HepG2 (cell line): Measurements from ENCODE around the gene RTRAF. TPM values are rescaled to one million over a fixed set of nuclear protein-coding genes. Genes with fewer than 3 reads are reported as not detected.
A peak's percentile ranks its signal among the peaks of the same experiment; 100 is the strongest.

Experiments
- ATM ChIP-seq: fragments of 450-650 bp; IDR thresholded peaks from 2 replicates; pipeline ENCODE4 v1.7.1; 2017; ENCODE audit warnings: mild to moderate bottlenecking, borderline replicate concordance
- HDAC2 ChIP-seq: sonication (generic); formaldehyde crosslinking; IDR thresholded peaks from 2 replicates; pipeline ENCODE4 v1.4.0; 2020; ENCODE audit warnings: missing genetic modification reagents
- HNRNPH1 ChIP-seq: fragments of 200-400 bp; formaldehyde crosslinking; optimal IDR thresholded peaks from 2 replicates; pipeline ENCODE3; 2017; ENCODE audit warnings: mild to moderate bottlenecking, low read depth, low read length
- IRX3 ChIP-seq: sonication (generic); formaldehyde crosslinking; IDR thresholded peaks from 2 replicates; pipeline ENCODE4 v1.8.1; 2023; ENCODE audit warnings: mild to moderate bottlenecking, low read depth, missing genetic modification reagents, borderline replicate concordance
- MEIS2 ChIP-seq: sonication (generic); formaldehyde crosslinking; IDR thresholded peaks from 2 replicates; pipeline ENCODE4 v1.9.0; 2021; ENCODE audit warnings: mild to moderate bottlenecking, missing genetic modification reagents
- MXD1 ChIP-seq: sonication (generic); formaldehyde crosslinking; IDR thresholded peaks from 2 replicates; pipeline ENCODE4 v1.4.0; 2020; ENCODE audit warnings: mild to moderate bottlenecking, missing genetic modification reagents
- MXD4 ChIP-seq: IDR thresholded peaks from 2 replicates; pipeline ENCODE4 v1.6.1; 2016; ENCODE audit warnings: mild to moderate bottlenecking, missing biosample characterization, missing genetic modification reagents
- RFXAP ChIP-seq: sonication (generic); formaldehyde crosslinking; IDR thresholded peaks from 2 replicates; pipeline ENCODE4 v1.4.0; 2020; ENCODE audit warnings: missing genetic modification reagents, borderline replicate concordance
- SNAPC2 ChIP-seq: sonication (generic); formaldehyde crosslinking; IDR thresholded peaks from 2 replicates; pipeline ENCODE4 v1.8.1; 2022; ENCODE audit warnings: mild to moderate bottlenecking, missing genetic modification reagents
- SRY ChIP-seq: sonication (generic); formaldehyde crosslinking; IDR thresholded peaks from 2 replicates; pipeline ENCODE4 v1.8.0; 2022; ENCODE audit warnings: mild to moderate bottlenecking, missing genetic modification reagents
- YY1 ChIP-seq: IDR thresholded peaks from 2 replicates; pipeline ENCODE4 v1.6.1; 2011; ENCODE audit warnings: low read length, low read depth, moderate library complexity, mild to moderate bottlenecking; ENCODE audit not compliant: insufficient read depth, insufficient replicate concordance
- ZBTB26 ChIP-seq: IDR thresholded peaks from 2 replicates; pipeline ENCODE4 v1.6.1; 2016; ENCODE audit warnings: missing compliant biosample characterization, missing genetic modification reagents, borderline replicate concordance
- ZNF703 ChIP-seq: sonication (generic); formaldehyde crosslinking; IDR thresholded peaks from 2 replicates; pipeline ENCODE4 v1.5.1; 2020; ENCODE audit warnings: missing genetic modification reagents, mild to moderate bottlenecking, moderate library complexity, borderline replicate concordance
- ZNF746 ChIP-seq: sonication (generic); formaldehyde crosslinking; IDR thresholded peaks from 2 replicates; pipeline ENCODE4 v1.8.0; 2022; ENCODE audit warnings: mild to moderate bottlenecking, missing genetic modification reagents
- polyA plus RNA-seq, 8 experiments: library from polyadenylated mRNA; depleted of rRNA in 3 of 8; stranded (reverse) in 7 of 8; unstranded in 1 of 8; fragments of >200 nt; fragmentation: Illumina TruSeq in 4 of 8; extraction: Trizol in 4 of 8; gene quantifications; 2 replicates each; pipeline versions ENCODE4 v1.2.1 to v1.2.3, GENCODE V29; 2011 to 2016; ENCODE audit warnings: low read depth in 4 of 8, missing spikeins in 1 of 8, mixed read lengths in 1 of 8; ENCODE audit not compliant: insufficient read depth in 1 of 8
- total RNA-seq, 5 experiments: library from RNA; depleted of rRNA; stranded (reverse); fragments of >200 nt; fragmentation: Illumina TruSeq; extraction: Trizol; gene quantifications; 2 replicates each; pipeline ENCODE4 v1.2.3, GENCODE V29; 2016; ENCODE audit warnings: low read depth in 1 of 5
- TF ChIP-seq, protein P1 (sequence below): sonication (generic); formaldehyde crosslinking; IDR thresholded peaks from 2 replicates; pipeline ENCODE4 v1.4.0; 2020; ENCODE audit warnings: mild to moderate bottlenecking, missing genetic modification reagents
- TF ChIP-seq, protein P2 (sequence below): sonication (generic); formaldehyde crosslinking; IDR thresholded peaks from 2 replicates; pipeline ENCODE4 v1.5.0; 2020; ENCODE audit warnings: mild to moderate bottlenecking, missing genetic modification reagents, borderline replicate concordance

Gene RTRAF
- total and polyA plus RNA-seq, 2 of the 13 experiments (the other 11 are each of a cell fraction or from before 2014, with no cell fraction given): 137 to 258 TPM

GRCh38 chr14:51989293-51990234 lies at the start of gene RTRAF (continued):
- TF ChIP-seq RFXAP (CRISPR knock-in tag) (peak; percentile 41; the same call in 1 of the 2 replicates), MEIS2 (CRISPR knock-in tag) (no peak; the same call in 1 of the 2 replicates), MXD4 (CRISPR knock-in tag) (no peak), YY1 (peak; percentile 68), HDAC2 (CRISPR knock-in tag) (no peak), ZBTB26 (CRISPR knock-in tag) (peak; percentile 65; the same call in 1 of the 2 replicates), ZNF703 (CRISPR knock-in tag) (no peak; the same call in 1 of the 2 replicates), HNRNPH1 (no peak), MXD1 (CRISPR knock-in tag) (no peak; the same call in 1 of the 2 replicates), SNAPC2 (CRISPR knock-in tag) (peak; percentile 85; the same call in 1 of the 2 replicates), IRX3 (CRISPR knock-in tag) (peak; percentile 87), SRY (CRISPR knock-in tag) (peak; percentile 84), ZNF746 (peak; percentile 75; the same call in 1 of the 2 replicates), ATM (no peak)
- TF ChIP-seq, protein P1, sequence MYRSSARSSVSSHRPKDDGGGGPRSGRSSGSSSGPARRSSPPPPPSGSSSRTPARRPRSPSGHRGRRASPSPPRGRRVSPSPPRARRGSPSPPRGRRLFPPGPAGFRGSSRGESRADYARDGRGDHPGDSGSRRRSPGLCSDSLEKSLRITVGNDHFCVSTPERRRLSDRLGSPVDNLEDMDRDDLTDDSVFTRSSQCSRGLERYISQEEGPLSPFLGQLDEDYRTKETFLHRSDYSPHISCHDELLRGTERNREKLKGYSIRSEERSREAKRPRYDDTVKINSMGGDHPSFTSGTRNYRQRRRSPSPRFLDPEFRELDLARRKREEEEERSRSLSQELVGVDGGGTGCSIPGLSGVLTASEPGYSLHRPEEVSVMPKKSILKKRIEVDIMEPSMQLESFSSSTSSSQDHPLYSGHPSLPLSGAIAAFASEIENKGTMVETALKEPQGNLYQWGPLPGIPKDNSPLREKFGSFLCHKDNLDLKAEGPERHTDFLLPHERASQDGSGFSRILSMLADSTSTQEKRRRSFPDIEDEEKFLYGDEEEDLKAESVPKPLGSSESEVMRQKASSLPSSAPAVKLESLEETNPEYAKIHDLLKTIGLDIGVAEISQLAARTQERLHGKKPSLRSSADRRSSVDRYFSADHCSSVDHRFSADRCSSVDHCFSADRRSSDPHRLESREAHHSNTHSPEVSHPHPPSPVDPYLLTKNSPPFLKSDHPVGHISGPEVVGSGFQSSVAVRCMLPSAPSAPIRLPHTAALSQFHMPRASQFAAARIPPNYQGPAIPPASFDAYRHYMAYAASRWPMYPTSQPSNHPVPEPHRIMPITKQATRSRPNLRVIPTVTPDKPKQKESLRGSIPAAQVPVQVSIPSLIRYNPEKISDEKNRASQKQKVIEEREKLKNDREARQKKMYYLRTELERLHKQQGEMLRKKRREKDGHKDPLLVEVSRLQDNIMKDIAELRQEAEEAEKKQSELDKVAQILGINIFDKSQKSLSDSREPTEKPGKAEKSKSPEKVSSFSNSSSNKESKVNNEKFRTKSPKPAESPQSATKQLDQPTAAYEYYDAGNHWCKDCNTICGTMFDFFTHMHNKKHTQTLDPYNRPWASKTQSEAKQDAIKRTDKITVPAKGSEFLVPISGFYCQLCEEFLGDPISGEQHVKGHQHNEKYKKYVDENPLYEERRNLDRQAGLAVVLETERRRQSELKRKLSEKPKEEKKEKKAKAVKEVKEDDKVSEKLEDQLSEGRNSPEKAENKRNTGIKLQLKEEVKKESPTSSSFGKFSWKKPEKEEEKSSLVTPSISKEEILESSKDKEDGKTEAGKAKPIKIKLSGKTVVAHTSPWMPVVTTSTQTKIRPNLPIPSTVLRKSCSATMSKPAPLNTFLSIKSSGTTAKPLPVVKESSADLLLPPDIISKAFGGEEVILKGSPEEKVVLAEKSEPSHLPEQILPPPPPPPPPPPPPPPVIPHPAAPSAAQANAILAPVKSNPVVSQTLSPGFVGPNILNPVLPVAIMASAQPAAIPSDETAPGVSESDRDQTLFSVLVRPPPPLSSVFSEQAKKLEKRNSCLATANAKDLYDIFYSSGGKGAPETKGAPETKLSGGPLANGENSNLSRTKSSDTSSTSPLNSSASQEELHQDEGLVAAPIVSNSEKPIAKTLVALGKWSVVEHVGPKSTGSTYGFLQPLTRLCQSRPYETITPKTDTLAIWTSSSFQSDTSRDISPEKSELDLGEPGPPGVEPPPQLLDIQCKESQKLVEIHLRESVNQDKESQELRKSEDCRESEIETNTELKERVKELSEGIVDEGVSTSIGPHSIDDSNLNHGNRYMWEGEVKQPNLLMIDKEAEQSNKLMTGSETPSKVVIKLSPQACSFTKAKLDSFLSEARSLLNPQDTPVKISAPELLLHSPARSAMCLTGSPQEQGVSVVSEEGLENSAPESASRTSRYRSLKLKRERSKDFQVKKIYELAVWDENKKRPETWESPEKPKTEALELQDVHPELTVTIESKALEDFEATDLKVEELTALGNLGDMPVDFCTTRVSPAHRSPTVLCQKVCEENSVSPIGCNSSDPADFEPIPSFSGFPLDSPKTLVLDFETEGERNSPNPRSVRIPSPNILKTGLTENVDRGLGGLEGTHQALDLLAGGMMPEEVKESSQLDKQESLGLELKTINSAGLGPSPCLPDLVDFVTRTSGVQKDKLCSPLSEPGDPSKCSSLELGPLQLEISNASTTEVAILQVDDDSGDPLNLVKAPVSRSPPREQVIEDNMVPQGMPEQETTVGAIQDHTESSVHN: no peak
- TF ChIP-seq, protein P2, sequence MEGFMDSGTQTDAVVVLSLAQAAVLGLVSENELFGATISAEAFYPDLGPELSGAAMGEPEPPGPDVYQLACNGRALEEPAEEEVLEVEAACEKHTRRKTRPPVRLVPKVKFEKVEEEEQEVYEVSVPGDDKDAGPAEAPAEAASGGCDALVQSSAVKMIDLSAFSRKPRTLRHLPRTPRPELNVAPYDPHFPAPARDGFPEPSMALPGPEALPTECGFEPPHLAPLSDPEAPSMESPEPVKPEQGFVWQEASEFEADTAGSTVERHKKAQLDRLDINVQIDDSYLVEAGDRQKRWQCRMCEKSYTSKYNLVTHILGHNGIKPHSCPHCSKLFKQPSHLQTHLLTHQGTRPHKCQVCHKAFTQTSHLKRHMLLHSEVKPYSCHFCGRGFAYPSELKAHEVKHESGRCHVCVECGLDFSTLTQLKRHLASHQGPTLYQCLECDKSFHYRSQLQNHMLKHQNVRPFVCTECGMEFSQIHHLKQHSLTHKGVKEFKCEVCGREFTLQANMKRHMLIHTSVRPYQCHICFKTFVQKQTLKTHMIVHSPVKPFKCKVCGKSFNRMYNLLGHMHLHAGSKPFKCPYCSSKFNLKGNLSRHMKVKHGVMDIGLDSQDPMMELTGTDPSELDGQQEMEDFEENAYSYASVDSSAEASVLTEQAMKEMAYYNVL (CRISPR knock-in tag): no peak; the same call in 1 of the 2 replicates
